HepG2 (cell line): Measurements from ENCODE around the gene ARMC10. TPM values are rescaled to one million over a fixed set of nuclear protein-coding genes. Genes with fewer than 3 reads are reported as not detected.
A peak's percentile ranks its signal among the peaks of the same experiment; 100 is the strongest.

Experiments
- CREM ChIP-seq, 2 experiments: sonication (generic) in 1 of 2; formaldehyde crosslinking in 1 of 2; IDR thresholded peaks; 2 replicates each; pipeline versions ENCODE4 v1.4.0 to v1.6.1; 2016 to 2020; ENCODE audit warnings: antibody characterized with exemption in 1 of 2, mild to moderate bottlenecking in 1 of 2, missing genetic modification reagents in 1 of 2
- FOXM1 ChIP-seq: sonication (generic); formaldehyde crosslinking; IDR thresholded peaks from 2 replicates; pipeline ENCODE4 v1.5.0; 2020; ENCODE audit warnings: missing genetic modification reagents
- GABPA ChIP-seq, 2 experiments: IDR thresholded peaks; 2 replicates each; pipeline ENCODE4 v1.6.1; 2011 to 2016; ENCODE audit warnings: low read depth in 2 of 2, low read length in 1 of 2, missing biosample characterization in 1 of 2, missing genetic modification characterization in 1 of 2
- KLF12 ChIP-seq: sonication (generic); formaldehyde crosslinking; IDR thresholded peaks from 2 replicates; pipeline ENCODE4 v1.4.0; 2020; ENCODE audit warnings: missing genetic modification reagents, borderline replicate concordance
- MIXL1 ChIP-seq: IDR thresholded peaks from 2 replicates; pipeline ENCODE4 v1.6.1; 2016
- MLLT10 ChIP-seq: sonication (generic); formaldehyde crosslinking; IDR thresholded peaks from 2 replicates; pipeline ENCODE4 v1.4.0; 2020; ENCODE audit warnings: missing genetic modification reagents
- NFYB ChIP-seq: sonication (generic); formaldehyde crosslinking; IDR thresholded peaks from 2 replicates; pipeline ENCODE4 v1.4.0; 2020; ENCODE audit warnings: missing genetic modification reagents
- SAP130 ChIP-seq: IDR thresholded peaks from 2 replicates; pipeline ENCODE4 v1.6.1; 2016; ENCODE audit warnings: low read depth
- THYN1 ChIP-seq: sonication (generic); formaldehyde crosslinking; IDR thresholded peaks from 2 replicates; pipeline ENCODE4 v1.8.1; 2023; ENCODE audit warnings: low read depth, mild to moderate bottlenecking, moderate library complexity, missing genetic modification reagents, borderline replicate concordance
- ZMYM2 ChIP-seq: sonication (generic); formaldehyde crosslinking; IDR thresholded peaks from 2 replicates; pipeline ENCODE4 v1.8.0; 2022; ENCODE audit warnings: mild to moderate bottlenecking, missing genetic modification reagents
- ZNF557 ChIP-seq: sonication (generic); formaldehyde crosslinking; IDR thresholded peaks from 2 replicates; pipeline ENCODE4 v1.4.0; 2020; ENCODE audit warnings: missing genetic modification reagents
- ZNF75D ChIP-seq: sonication (generic); formaldehyde crosslinking; IDR thresholded peaks from 2 replicates; pipeline ENCODE4 v1.8.1; 2023; ENCODE audit warnings: missing genetic modification reagents, mild to moderate bottlenecking, borderline replicate concordance
- ZNF776 ChIP-seq: sonication (generic); formaldehyde crosslinking; IDR thresholded peaks from 2 replicates; pipeline ENCODE4 v1.4.0; 2020; ENCODE audit warnings: mild to moderate bottlenecking, missing genetic modification reagents
- polyA plus RNA-seq, 8 experiments: library from polyadenylated mRNA; depleted of rRNA in 3 of 8; stranded (reverse) in 7 of 8; unstranded in 1 of 8; fragments of >200 nt; fragmentation: Illumina TruSeq in 4 of 8; extraction: Trizol in 4 of 8; gene quantifications; 2 replicates each; pipeline versions ENCODE4 v1.2.1 to v1.2.3, GENCODE V29; 2011 to 2016; ENCODE audit warnings: low read depth in 4 of 8, missing spikeins in 1 of 8, mixed read lengths in 1 of 8; ENCODE audit not compliant: insufficient read depth in 1 of 8
- total RNA-seq, 5 experiments: library from RNA; depleted of rRNA; stranded (reverse); fragments of >200 nt; fragmentation: Illumina TruSeq; extraction: Trizol; gene quantifications; 2 replicates each; pipeline ENCODE4 v1.2.3, GENCODE V29; 2016; ENCODE audit warnings: low read depth in 1 of 5
- TF ChIP-seq, protein P1 (sequence below): sonication (generic); formaldehyde crosslinking; IDR thresholded peaks from 2 replicates; pipeline ENCODE4 v1.4.0; 2020; ENCODE audit warnings: mild to moderate bottlenecking, missing genetic modification reagents, borderline replicate concordance
- TF ChIP-seq, protein P2 (sequence below): sonication (generic); formaldehyde crosslinking; conservative IDR thresholded peaks from 2 replicates; pipeline ENCODE4 v1.4.0; 2020; ENCODE audit warnings: missing genetic modification reagents
- TF ChIP-seq, protein P3 (sequence below): sonication (generic); formaldehyde crosslinking; IDR thresholded peaks from 2 replicates; pipeline ENCODE4 v1.4.0; 2020; ENCODE audit warnings: missing genetic modification reagents, low read depth, mild to moderate bottlenecking, borderline replicate concordance
- TF ChIP-seq, protein P4 (sequence below): sonication (generic); formaldehyde crosslinking; IDR thresholded peaks from 2 replicates; pipeline ENCODE4 v1.4.0; 2020; ENCODE audit warnings: mild to moderate bottlenecking, low read depth, missing genetic modification reagents
- TF ChIP-seq, protein P5 (sequence below): sonication (generic); formaldehyde crosslinking; IDR thresholded peaks from 2 replicates; pipeline ENCODE4 v1.5.0; 2020; ENCODE audit warnings: mild to moderate bottlenecking, missing genetic modification reagents

Gene ARMC10
- total and polyA plus RNA-seq, 2 of the 13 experiments (the other 11 are each of a cell fraction or from before 2014, with no cell fraction given) = 11.3 to 23.7 TPM

DNA sequence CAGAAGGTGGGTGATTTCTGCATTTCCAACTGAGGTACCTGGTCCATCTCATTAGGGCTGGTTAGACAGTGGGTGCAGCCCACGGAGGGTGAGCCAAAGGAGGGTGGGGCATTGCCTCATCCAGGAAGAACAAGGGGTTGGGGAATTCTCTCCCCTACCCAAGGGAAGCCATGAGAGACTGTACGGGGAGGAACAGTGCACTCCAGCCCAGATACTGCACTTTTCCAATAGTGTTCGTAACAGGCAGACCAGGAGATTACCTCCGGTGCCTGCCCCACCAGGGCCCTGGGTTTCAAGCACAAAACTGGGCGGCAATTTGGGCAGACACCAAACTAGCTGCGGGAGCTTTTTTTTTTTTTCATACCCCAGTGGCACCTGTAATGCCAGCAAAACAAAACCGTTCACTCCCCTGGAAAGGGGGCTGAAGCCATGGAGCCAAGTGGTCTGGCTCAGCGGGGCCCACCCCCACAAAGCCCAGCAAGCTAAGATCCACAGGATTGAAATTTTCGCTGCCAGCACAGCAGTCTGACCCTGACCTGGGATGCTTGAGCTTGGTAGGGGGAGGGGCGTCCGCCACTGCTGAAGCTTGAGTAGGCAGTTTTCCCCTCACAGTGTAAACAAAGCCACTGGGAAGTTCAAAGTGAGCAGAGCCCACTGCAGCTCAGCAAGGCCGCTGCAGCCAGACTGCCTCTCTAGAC, 31.2 kb downstream of the ARMC10 start (continued):
- TF ChIP-seq, protein P1, sequence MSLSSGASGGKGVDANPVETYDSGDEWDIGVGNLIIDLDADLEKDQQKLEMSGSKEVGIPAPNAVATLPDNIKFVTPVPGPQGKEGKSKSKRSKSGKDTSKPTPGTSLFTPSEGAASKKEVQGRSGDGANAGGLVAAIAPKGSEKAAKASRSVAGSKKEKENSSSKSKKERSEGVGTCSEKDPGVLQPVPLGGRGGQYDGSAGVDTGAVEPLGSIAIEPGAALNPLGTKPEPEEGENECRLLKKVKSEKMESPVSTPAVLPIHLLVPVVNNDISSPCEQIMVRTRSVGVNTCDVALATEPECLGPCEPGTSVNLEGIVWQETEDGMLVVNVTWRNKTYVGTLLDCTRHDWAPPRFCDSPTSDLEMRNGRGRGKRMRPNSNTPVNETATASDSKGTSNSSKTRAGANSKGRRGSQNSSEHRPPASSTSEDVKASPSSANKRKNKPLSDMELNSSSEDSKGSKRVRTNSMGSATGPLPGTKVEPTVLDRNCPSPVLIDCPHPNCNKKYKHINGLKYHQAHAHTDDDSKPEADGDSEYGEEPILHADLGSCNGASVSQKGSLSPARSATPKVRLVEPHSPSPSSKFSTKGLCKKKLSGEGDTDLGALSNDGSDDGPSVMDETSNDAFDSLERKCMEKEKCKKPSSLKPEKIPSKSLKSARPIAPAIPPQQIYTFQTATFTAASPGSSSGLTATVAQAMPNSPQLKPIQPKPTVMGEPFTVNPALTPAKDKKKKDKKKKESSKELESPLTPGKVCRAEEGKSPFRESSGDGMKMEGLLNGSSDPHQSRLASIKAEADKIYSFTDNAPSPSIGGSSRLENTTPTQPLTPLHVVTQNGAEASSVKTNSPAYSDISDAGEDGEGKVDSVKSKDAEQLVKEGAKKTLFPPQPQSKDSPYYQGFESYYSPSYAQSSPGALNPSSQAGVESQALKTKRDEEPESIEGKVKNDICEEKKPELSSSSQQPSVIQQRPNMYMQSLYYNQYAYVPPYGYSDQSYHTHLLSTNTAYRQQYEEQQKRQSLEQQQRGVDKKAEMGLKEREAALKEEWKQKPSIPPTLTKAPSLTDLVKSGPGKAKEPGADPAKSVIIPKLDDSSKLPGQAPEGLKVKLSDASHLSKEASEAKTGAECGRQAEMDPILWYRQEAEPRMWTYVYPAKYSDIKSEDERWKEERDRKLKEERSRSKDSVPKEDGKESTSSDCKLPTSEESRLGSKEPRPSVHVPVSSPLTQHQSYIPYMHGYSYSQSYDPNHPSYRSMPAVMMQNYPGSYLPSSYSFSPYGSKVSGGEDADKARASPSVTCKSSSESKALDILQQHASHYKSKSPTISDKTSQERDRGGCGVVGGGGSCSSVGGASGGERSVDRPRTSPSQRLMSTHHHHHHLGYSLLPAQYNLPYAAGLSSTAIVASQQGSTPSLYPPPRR (CRISPR knock-in tag) = peak; percentile 49; the same call in 1 of the 2 replicates
- TF ChIP-seq NFYB = no peak
- no peak for TF ChIP-seq ZNF557 (CRISPR knock-in tag)
- TF ChIP-seq, protein P2, sequence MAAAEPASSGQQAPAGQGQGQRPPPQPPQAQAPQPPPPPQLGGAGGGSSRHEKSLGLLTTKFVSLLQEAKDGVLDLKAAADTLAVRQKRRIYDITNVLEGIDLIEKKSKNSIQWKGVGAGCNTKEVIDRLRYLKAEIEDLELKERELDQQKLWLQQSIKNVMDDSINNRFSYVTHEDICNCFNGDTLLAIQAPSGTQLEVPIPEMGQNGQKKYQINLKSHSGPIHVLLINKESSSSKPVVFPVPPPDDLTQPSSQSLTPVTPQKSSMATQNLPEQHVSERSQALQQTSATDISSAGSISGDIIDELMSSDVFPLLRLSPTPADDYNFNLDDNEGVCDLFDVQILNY (CRISPR knock-in tag) = no peak
- TF ChIP-seq, protein P3, sequence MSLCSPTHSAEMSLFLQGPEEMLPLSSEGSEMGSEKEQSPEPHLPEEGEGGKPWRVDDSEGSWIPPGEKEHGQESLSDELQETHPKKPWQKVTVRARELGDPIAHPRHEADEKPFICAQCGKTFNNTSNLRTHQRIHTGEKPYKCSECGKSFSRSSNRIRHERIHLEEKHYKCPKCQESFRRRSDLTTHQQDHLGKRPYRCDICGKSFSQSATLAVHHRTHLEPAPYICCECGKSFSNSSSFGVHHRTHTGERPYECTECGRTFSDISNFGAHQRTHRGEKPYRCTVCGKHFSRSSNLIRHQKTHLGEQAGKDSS (CRISPR knock-in tag) = no peak
- no peak for TF ChIP-seq THYN1
- TF ChIP-seq, protein P4, sequence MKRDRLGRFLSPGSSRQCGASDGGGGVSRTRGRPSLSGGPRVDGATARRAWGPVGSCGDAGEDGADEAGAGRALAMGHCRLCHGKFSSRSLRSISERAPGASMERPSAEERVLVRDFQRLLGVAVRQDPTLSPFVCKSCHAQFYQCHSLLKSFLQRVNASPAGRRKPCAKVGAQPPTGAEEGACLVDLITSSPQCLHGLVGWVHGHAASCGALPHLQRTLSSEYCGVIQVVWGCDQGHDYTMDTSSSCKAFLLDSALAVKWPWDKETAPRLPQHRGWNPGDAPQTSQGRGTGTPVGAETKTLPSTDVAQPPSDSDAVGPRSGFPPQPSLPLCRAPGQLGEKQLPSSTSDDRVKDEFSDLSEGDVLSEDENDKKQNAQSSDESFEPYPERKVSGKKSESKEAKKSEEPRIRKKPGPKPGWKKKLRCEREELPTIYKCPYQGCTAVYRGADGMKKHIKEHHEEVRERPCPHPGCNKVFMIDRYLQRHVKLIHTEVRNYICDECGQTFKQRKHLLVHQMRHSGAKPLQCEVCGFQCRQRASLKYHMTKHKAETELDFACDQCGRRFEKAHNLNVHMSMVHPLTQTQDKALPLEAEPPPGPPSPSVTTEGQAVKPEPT = no peak
- TF ChIP-seq, protein P5, sequence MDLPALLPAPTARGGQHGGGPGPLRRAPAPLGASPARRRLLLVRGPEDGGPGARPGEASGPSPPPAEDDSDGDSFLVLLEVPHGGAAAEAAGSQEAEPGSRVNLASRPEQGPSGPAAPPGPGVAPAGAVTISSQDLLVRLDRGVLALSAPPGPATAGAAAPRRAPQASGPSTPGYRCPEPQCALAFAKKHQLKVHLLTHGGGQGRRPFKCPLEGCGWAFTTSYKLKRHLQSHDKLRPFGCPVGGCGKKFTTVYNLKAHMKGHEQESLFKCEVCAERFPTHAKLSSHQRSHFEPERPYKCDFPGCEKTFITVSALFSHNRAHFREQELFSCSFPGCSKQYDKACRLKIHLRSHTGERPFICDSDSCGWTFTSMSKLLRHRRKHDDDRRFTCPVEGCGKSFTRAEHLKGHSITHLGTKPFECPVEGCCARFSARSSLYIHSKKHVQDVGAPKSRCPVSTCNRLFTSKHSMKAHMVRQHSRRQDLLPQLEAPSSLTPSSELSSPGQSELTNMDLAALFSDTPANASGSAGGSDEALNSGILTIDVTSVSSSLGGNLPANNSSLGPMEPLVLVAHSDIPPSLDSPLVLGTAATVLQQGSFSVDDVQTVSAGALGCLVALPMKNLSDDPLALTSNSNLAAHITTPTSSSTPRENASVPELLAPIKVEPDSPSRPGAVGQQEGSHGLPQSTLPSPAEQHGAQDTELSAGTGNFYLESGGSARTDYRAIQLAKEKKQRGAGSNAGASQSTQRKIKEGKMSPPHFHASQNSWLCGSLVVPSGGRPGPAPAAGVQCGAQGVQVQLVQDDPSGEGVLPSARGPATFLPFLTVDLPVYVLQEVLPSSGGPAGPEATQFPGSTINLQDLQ (CRISPR knock-in tag) = no peak
- no peak for TF ChIP-seq ZNF776 (CRISPR knock-in tag)
- TF ChIP-seq ZMYM2 (CRISPR knock-in tag) = no peak
- no peak for TF ChIP-seq MLLT10
- no peak for TF ChIP-seq ZNF75D (CRISPR knock-in tag)
- TF ChIP-seq KLF12 (CRISPR knock-in tag) = no peak
- peak; percentile 25; the same call in 1 of the 2 replicates for TF ChIP-seq CREM (IDR thresholded peaks at IDR 0.05)
- TF ChIP-seq CREM (CRISPR knock-in tag; IDR thresholded peaks at IDR 0.05) = no peak
- no peak for TF ChIP-seq FOXM1
- TF ChIP-seq GABPA (IDR thresholded peaks at IDR 0.05; ENCODE audit: low read depth, low read length) = no peak
- peak; percentile 33; the same call in 1 of the 2 replicates for TF ChIP-seq GABPA (CRISPR knock-in tag; IDR thresholded peaks at IDR 0.05; ENCODE audit: low read depth)
- peak; percentile 69 for TF ChIP-seq SAP130
- peak; percentile 58; the same call in 1 of the 2 replicates for TF ChIP-seq MIXL1 (CRISPR knock-in tag)
